ENCODE results near the gene SEZ6.

Gene SEZ6

GRCh38 chr17:28967221-28968135, 38.4 kb downstream of the SEZ6 start:
- no peak overlapping the region for H3K4me3 ChIP-seq (ENCODE audit: low read length)
- H3K4me1 ChIP-seq (ENCODE audit: control insufficient read depth, insufficient read depth, low read length), result peaks cover 6% of the 10 kb centered on the region
- no peaks in the 10 kb centered on the region for H3K9me3 ChIP-seq (ENCODE audit: control insufficient read depth, low read length)
- H3K27me3 ChIP-seq (ENCODE audit: control insufficient read depth, insufficient read depth, low read length), result peaks cover 14% of the 10 kb centered on the region
- no peak overlapping the region for H3K9ac ChIP-seq (ENCODE audit: low read length)
- no peaks in the 10 kb centered on the region for H3K36me3 ChIP-seq (ENCODE audit: control insufficient read depth, insufficient read depth, low read length)

- Histone ChIP-seq H3K9me3 (ENCODE audit: control insufficient read depth, low read length) (no peaks in the 10 kb centered on the region), H3K36me3 (ENCODE audit: control insufficient read depth, insufficient read depth, low read length) (no peaks in the 10 kb centered on the region), H3K4me1 (ENCODE audit: control insufficient read depth, insufficient read depth, low read length) (no peaks in the 10 kb centered on the region), H3K4me3 (ENCODE audit: low read length) (no peak overlapping the region), H3K9ac (ENCODE audit: low read length) (no peak overlapping the region), H3K27me3 (ENCODE audit: control insufficient read depth, insufficient read depth, low read length) (peaks cover 21% of the 10 kb centered on the region)
Measured at GRCh38 chr17:28963841-28964240, 42.0 kb downstream of the SEZ6 start.

GRCh38 chr17:28963055-28963611, 42.7 kb downstream of the SEZ6 start:
- Histone ChIP-seq H3K27me3 (ENCODE audit: control insufficient read depth, insufficient read depth, low read length) (peaks cover 21% of the 10 kb centered on the region), H3K36me3 (ENCODE audit: control insufficient read depth, insufficient read depth, low read length) (no peaks in the 10 kb centered on the region), H3K4me1 (ENCODE audit: control insufficient read depth, insufficient read depth, low read length) (no peaks in the 10 kb centered on the region), H3K9me3 (ENCODE audit: control insufficient read depth, low read length) (no peaks in the 10 kb centered on the region), H3K4me3 (ENCODE audit: low read length) (no peak overlapping the region), H3K9ac (ENCODE audit: low read length) (no peak overlapping the region)

- no peak overlapping the region for H3K9ac ChIP-seq (ENCODE audit: low read length)
- no peak overlapping the region for H3K4me3 ChIP-seq (ENCODE audit: low read length)
- H3K27me3 ChIP-seq (ENCODE audit: control insufficient read depth, insufficient read depth, low read length), result peaks cover 21% of the 10 kb centered on the region
- H3K36me3 ChIP-seq (ENCODE audit: control insufficient read depth, insufficient read depth, low read length), result no peaks in the 10 kb centered on the region
- H3K4me1 ChIP-seq (ENCODE audit: control insufficient read depth, insufficient read depth, low read length), result no peaks in the 10 kb centered on the region
- no peaks in the 10 kb centered on the region for H3K9me3 ChIP-seq (ENCODE audit: control insufficient read depth, low read length)
Measured at GRCh38 chr17:28961391-28961790, 44.4 kb downstream of the SEZ6 start.

- H3K9ac ChIP-seq (ENCODE audit: low read length), result no peak overlapping the region
- no peaks in the 10 kb centered on the region for H3K36me3 ChIP-seq (ENCODE audit: control insufficient read depth, insufficient read depth, low read length)
- H3K9me3 ChIP-seq (ENCODE audit: control insufficient read depth, low read length), result no peaks in the 10 kb centered on the region
- H3K27me3 ChIP-seq (ENCODE audit: control insufficient read depth, insufficient read depth, low read length), result peaks cover 21% of the 10 kb centered on the region
- H3K4me3 ChIP-seq (ENCODE audit: low read length), result no peak overlapping the region
- H3K4me1 ChIP-seq (ENCODE audit: control insufficient read depth, insufficient read depth, low read length), result no peaks in the 10 kb centered on the region
Measured at GRCh38 chr17:28960256-28961061, 45.4 kb downstream of the SEZ6 start.

- Histone ChIP-seq H3K36me3 (ENCODE audit: control insufficient read depth, insufficient read depth, low read length) (no peaks in the 10 kb centered on the region), H3K4me3 (ENCODE audit: low read length) (no peak overlapping the region), H3K9me3 (ENCODE audit: control insufficient read depth, low read length) (no peaks in the 10 kb centered on the region), H3K9ac (ENCODE audit: low read length) (no peak overlapping the region), H3K27me3 (ENCODE audit: control insufficient read depth, insufficient read depth, low read length) (peaks cover 19% of the 10 kb centered on the region), H3K4me1 (ENCODE audit: control insufficient read depth, insufficient read depth, low read length) (no peaks in the 10 kb centered on the region)
Measured at GRCh38 chr17:28959471-28959871, 46.4 kb downstream of the SEZ6 start.

GRCh38 chr17:28958820-28959455, 46.9 kb downstream of the SEZ6 start:
- no peak overlapping the region for H3K4me3 ChIP-seq (ENCODE audit: low read length)
- no peaks in the 10 kb centered on the region for H3K36me3 ChIP-seq (ENCODE audit: control insufficient read depth, insufficient read depth, low read length)
- no peaks in the 10 kb centered on the region for H3K4me1 ChIP-seq (ENCODE audit: control insufficient read depth, insufficient read depth, low read length)
- no peak overlapping the region for H3K9ac ChIP-seq (ENCODE audit: low read length)
- H3K27me3 ChIP-seq (ENCODE audit: control insufficient read depth, insufficient read depth, low read length), result peaks cover 15% of the 10 kb centered on the region
- no peaks in the 10 kb centered on the region for H3K9me3 ChIP-seq (ENCODE audit: control insufficient read depth, low read length)

- Histone ChIP-seq H3K4me1 (ENCODE audit: control insufficient read depth, insufficient read depth, low read length) (peaks cover 2% of the 10 kb centered on the region), H3K36me3 (ENCODE audit: control insufficient read depth, insufficient read depth, low read length) (no peaks in the 10 kb centered on the region), H3K9me3 (ENCODE audit: control insufficient read depth, low read length) (no peaks in the 10 kb centered on the region), H3K27me3 (ENCODE audit: control insufficient read depth, insufficient read depth, low read length) (peaks cover 7% of the 10 kb centered on the region), H3K9ac (ENCODE audit: low read length) (no peak overlapping the region), H3K4me3 (ENCODE audit: low read length) (no peak overlapping the region)
Measured at GRCh38 chr17:28957992-28958355, 47.9 kb downstream of the SEZ6 start.

GRCh38 chr17:28957277-28957991, 48.4 kb downstream of the SEZ6 start:
- no peak overlapping the region for H3K9ac ChIP-seq (ENCODE audit: low read length)
- H3K4me3 ChIP-seq (ENCODE audit: low read length), result no peak overlapping the region
- H3K36me3 ChIP-seq (ENCODE audit: control insufficient read depth, insufficient read depth, low read length), result no peaks in the 10 kb centered on the region
- H3K9me3 ChIP-seq (ENCODE audit: control insufficient read depth, low read length), result no peaks in the 10 kb centered on the region
- H3K4me1 ChIP-seq (ENCODE audit: control insufficient read depth, insufficient read depth, low read length), result peaks cover 7% of the 10 kb centered on the region
- peaks cover 7% of the 10 kb centered on the region for H3K27me3 ChIP-seq (ENCODE audit: control insufficient read depth, insufficient read depth, low read length)

GRCh38 chr17:28956861-28957260, 49.0 kb downstream of the SEZ6 start:
- Histone ChIP-seq H3K27me3 (ENCODE audit: control insufficient read depth, insufficient read depth, low read length) (peaks cover 3% of the 10 kb centered on the region), H3K36me3 (ENCODE audit: control insufficient read depth, insufficient read depth, low read length) (no peaks in the 10 kb centered on the region), H3K4me1 (ENCODE audit: control insufficient read depth, insufficient read depth, low read length) (peaks cover 7% of the 10 kb centered on the region), H3K4me3 (ENCODE audit: low read length) (no peak overlapping the region), H3K9ac (ENCODE audit: low read length) (no peak overlapping the region), H3K9me3 (ENCODE audit: control insufficient read depth, low read length) (no peaks in the 10 kb centered on the region)

GRCh38 chr17:28956112-28956511, 49.7 kb downstream of the SEZ6 start:
- H3K4me1 ChIP-seq (ENCODE audit: control insufficient read depth, insufficient read depth, low read length), result peaks cover 7% of the 10 kb centered on the region
- H3K36me3 ChIP-seq (ENCODE audit: control insufficient read depth, insufficient read depth, low read length), result no peaks in the 10 kb centered on the region
- H3K9me3 ChIP-seq (ENCODE audit: control insufficient read depth, low read length), result no peaks in the 10 kb centered on the region
- H3K27me3 ChIP-seq (ENCODE audit: control insufficient read depth, insufficient read depth, low read length), result no peaks in the 10 kb centered on the region
- H3K4me3 ChIP-seq (ENCODE audit: low read length), result no peak overlapping the region
- no peak overlapping the region for H3K9ac ChIP-seq (ENCODE audit: low read length)

All from mucosa of stomach (tissue), 1 donor.